GM10266 (cell line): ENCODE data around the gene CPED1.

Experiments used
- DNase-seq: peaks from one replicate; pipeline ENCODE4 v3.0.0; 2012; ENCODE audit errors: extremely low spot score
- CTCF ChIP-seq: IDR thresholded peaks from 2 replicates; pipeline ENCODE4 v1.5.1; 2012; ENCODE audit warnings: mild to moderate bottlenecking, low read depth; ENCODE audit not compliant: control insufficient read depth, insufficient read depth; ENCODE audit errors: missing control alignments

The CPED1 gene

GRCh38 chr7:121278120-121279021, 289.9 kb downstream of the CPED1 start:
- TF ChIP-seq CTCF: no peak
- peak; percentile 75 for DNase-seq

GRCh38 chr7:121279060-121279620, 290.6 kb downstream of the CPED1 start:
- DNase-seq: no peak
- no peak for TF ChIP-seq CTCF

GRCh38 chr7:121279822-121280221, 291.3 kb downstream of the CPED1 start:
- DNase-seq: no peak
- TF ChIP-seq CTCF: no peak

- TF ChIP-seq CTCF: no peak
- no peak for DNase-seq
Observed at GRCh38 chr7:121280656-121281055, 292.1 kb downstream of the CPED1 start.

- no peak for TF ChIP-seq CTCF
- DNase-seq: no peak
Observed at GRCh38 chr7:121282129-121282528, 293.6 kb downstream of the CPED1 start.

GRCh38 chr7:121285066-121285667, 296.7 kb downstream of the CPED1 start:
- no peak for TF ChIP-seq CTCF
- no peak for DNase-seq

- TF ChIP-seq CTCF: no peak
- no peak for DNase-seq
Observed at GRCh38 chr7:121286186-121286585, 297.7 kb downstream of the CPED1 start.
